C4-2B (cell line): ENCODE measurements around the gene REPS2.

Experiments
- H3K27ac ChIP-seq: fragments of 450-650 bp; 2 replicates; pipeline ENCODE4 v1.5.1; 2017
- CTCF ChIP-seq: fragments of 450-650 bp; conservative IDR thresholded peaks from 2 replicates; pipeline ENCODE4 v1.5.1; 2017; ENCODE audit warnings: mild to moderate bottlenecking
- ZFX ChIP-seq: fragments of 450-650 bp; IDR thresholded peaks from 2 replicates; pipeline ENCODE4 v1.6.1; 2017

The REPS2 gene

DNA sequence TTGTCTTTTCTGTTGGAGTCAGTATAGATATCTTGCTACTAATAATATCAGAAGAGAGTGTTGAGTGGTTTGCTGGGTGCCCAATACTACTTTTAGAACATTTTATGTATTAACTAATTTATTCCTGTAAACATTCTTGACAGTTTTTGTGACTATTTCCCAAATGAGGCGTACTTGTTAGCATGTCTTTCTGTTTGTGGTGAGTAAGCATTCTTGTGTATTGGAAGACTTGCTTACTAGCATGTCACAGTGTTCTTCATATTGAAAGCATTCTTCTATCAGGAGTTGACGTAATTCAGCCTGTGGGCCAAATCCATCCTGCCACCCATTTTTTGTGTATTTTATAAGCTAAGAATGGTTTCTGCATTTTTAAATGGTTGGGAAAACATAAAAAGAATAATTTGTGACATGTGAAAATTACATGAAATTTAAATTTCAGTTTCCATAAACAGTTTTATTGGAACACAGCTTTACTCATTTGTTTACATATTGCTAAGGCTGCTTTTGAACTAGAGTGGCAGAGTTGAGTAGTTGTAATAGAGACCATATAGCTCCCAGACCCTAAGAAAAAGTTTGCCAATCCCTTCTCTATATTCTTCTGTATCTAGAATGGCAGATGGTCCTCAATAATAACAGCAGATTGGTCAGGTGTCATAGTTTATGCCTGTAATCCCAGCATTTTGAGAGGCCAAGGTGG lies 20.4 kb downstream of the REPS2 start:
- peak overlapping the region; percentile 65; the same call in 1 of the 2 replicates for H3K27ac ChIP-seq
- TF ChIP-seq CTCF, result no peak
- no peak for TF ChIP-seq ZFX

DNA sequence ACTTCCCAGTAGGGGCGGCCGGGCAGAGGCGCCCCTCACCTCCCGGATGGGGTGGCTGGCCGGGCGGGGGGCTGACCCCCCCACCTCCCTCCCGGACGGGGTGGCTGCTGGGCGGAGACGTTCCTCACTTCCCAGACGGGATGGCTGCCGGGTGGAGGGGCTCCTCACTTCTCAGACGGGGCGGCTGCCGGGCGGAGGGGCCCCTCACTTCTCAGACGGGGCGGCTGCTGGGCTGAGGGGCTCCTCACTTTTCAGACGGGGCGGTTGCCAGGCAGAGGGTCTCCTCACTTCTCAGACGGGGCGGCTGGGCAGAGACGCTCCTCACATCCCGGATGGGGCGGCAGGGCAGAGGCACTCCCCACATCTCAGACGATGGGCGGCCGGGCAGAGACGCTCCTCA lies 22.3 kb downstream of the REPS2 start:
- peak overlapping the region; percentile 50; the same call in 1 of the 2 replicates for H3K27ac ChIP-seq

DNA sequence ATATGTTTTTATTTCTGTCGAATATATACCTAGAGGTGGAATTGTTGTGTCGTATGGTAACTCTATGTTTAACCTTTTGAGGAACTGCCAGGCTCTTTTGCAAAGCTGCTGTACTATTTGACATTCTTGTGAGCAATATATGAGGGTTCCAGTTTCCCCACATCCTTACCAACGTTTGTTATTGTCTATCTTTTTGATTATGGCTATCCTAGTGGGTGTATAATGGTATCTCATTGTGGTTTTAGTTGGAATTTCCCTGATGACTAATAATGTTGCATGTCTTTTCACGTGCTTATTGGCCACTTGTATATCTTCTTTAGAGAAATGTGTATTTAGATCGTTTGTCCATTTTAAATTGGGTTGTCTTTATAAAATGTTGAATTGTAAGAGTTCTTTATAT lies 24.5 kb downstream of the REPS2 start:
- no peak overlapping the region for H3K27ac ChIP-seq
- TF ChIP-seq CTCF (no peak), ZFX (no peak)

DNA sequence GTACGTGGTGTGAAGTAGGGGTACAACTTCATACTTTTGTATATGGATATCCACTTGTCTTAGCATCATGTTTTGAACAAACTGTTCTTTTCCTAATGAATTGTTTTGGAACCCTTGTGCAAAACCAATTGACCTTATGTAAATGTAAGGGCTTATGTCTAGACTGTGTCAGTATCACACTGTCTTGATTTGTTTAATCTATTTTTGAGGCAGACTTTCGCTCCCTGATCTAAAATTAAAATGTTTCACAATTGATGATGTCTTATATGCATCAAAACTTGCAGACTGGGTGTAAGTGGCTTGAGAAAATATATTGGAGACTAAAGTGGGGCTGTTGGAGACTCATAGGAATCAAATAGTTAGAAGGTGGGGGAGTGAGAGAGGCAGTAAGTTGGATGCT lies 25.2 kb downstream of the REPS2 start:
- H3K27ac ChIP-seq, result no peak overlapping the region
- TF ChIP-seq CTCF, result no peak
- no peak for TF ChIP-seq ZFX

- H3K27ac ChIP-seq, result no peak overlapping the region
- TF ChIP-seq CTCF, result no peak
- TF ChIP-seq ZFX, result no peak
Measured at GRCh38 chrX:16975233-16975632, 28.8 kb downstream of the REPS2 start.

- TF ChIP-seq ZFX (no peak), CTCF (no peak)
- H3K27ac ChIP-seq, result peak overlapping the region; percentile 83
Measured at GRCh38 chrX:16977771-16978170, 31.3 kb downstream of the REPS2 start.

DNA sequence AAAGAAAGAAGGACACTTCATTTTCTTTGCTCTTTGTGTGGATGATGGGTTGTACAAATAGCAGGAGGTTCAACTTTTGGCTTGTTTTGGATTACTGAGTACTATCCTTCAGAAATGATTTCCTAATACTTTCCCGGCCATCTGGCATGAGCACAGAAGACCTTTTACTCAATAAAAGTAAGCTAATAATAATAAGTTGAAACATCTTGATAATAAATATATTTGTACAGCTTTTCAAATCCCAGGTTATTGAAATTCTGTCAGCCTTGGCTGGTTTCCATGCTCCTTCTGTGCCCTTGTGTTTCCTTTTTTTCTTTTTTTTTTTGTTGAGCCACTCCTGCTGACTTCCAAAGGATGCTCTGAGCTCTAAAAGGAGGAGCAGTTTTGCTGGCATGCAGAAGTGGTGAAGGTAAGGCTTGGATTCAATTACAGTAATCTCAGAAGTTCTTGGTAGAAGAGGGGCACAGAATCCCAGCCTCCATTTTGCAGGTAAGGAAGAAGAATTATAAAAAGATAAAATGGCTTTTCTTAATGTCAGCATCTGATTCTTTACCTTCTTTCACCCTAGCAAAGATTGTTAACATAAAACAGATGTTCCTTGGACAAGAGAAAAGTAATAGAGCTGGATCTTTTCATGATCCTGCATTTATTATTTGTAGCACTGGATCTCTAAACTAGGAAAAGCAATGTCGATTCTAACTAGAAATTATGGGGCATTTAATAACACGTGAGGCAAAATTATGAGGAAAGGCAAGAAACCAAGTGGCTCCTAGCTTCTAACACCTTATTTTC lies 31.9 kb downstream of the REPS2 start:
- TF ChIP-seq ZFX, result no peak
- no peak for TF ChIP-seq CTCF
- no peak overlapping the region for H3K27ac ChIP-seq
